Small intestine (tissue), 7 donors: ENCODE results near the gene FBLN5. TPM values are rescaled to one million over a fixed set of nuclear protein-coding genes. Genes with fewer than 3 reads are reported as not detected.
A peak's percentile ranks its signal among the peaks of the same experiment; 100 is the strongest.

Source experiments
- DNase-seq, 2 donors: peaks; one replicate each; pipeline versions ENCODE4 v3.0.0 to v3.0.0-alpha.2; 2013
- FAIRE-seq: peaks from 2 replicates; lab custom pipeline; 2012; peaks lifted over from hg19 to GRCh38; lab: Jason Lieb, UNC
- H3K27ac ChIP-seq, 3 donors: one replicate each; pipeline ENCODE4 v1.5.1; 2013; ENCODE audit warnings: low read length in 2 of 3, mild to moderate bottlenecking in 2 of 3, control low read depth in 1 of 3, inconsistent platforms in 1 of 3, low read depth in 1 of 3, moderate library complexity in 1 of 3
- H3K27me3 ChIP-seq, 3 donors: one replicate each; pipeline ENCODE4 v1.6.1; 2013; ENCODE audit warnings: low read length in 3 of 3, inconsistent platforms in 1 of 3; ENCODE audit not compliant: control insufficient read depth in 3 of 3, insufficient read depth in 3 of 3
- H3K36me3 ChIP-seq, 3 donors: one replicate each; pipeline ENCODE4 v1.6.1; 2013; ENCODE audit warnings: low read length in 3 of 3, inconsistent platforms in 1 of 3, low read depth in 1 of 3, mild to moderate bottlenecking in 1 of 3, moderate library complexity in 1 of 3; ENCODE audit not compliant: control insufficient read depth in 3 of 3, insufficient read depth in 2 of 3
- H3K4me1 ChIP-seq, 3 donors: one replicate each; pipeline ENCODE4 v1.6.1; 2013; ENCODE audit warnings: low read length in 2 of 3, inconsistent platforms in 1 of 3, low read depth in 1 of 3, mild to moderate bottlenecking in 1 of 3, moderate library complexity in 1 of 3; ENCODE audit not compliant: control insufficient read depth in 3 of 3, insufficient read depth in 2 of 3
- H3K4me3 ChIP-seq, 3 donors: one replicate each; pipeline ENCODE4 v1.5.1; 2013; ENCODE audit warnings: low read length in 3 of 3, control low read depth in 1 of 3, inconsistent platforms in 1 of 3, low read depth in 1 of 3, mild to moderate bottlenecking in 1 of 3, moderate library complexity in 1 of 3
- H3K9me3 ChIP-seq, 2 donors: one replicate each; pipeline ENCODE4 v1.6.1; 2013; ENCODE audit warnings: low read depth in 1 of 2, low read length in 1 of 2; ENCODE audit not compliant: control insufficient read depth in 2 of 2, insufficient read depth in 1 of 2
- WGBS, 3 donors: extraction: QIAGEN DNeasy Blood & Tissue Kit; methylation state at CpG; one replicate each; pipeline ENCODE4 v1.1.7; 2013; 5-methylcytosine and 5-hydroxymethylcytosine counted together
- polyA plus RNA-seq, 4 donors: library from polyadenylated mRNA; stranded (reverse) in 3 of 4; unstranded in 1 of 4; fragments of 200-250 nt in 3 of 4; fragments of 120-200 nt in 1 of 4; gene quantifications; one replicate each; pipeline versions ENCODE4 v1.2.1 to v1.2.3, GENCODE V29; 2013
- donor health status: healthy with polysubstance abuse.
- donor health status: control.
- donor health status: control.
- donor health status: Bipolar disorder and iron deficiency.
- donor health status: healthy.

The FBLN5 gene
- polyA plus RNA-seq, 4 donors, result 2.0 to 88.3 (median 22.9) TPM

DNA sequence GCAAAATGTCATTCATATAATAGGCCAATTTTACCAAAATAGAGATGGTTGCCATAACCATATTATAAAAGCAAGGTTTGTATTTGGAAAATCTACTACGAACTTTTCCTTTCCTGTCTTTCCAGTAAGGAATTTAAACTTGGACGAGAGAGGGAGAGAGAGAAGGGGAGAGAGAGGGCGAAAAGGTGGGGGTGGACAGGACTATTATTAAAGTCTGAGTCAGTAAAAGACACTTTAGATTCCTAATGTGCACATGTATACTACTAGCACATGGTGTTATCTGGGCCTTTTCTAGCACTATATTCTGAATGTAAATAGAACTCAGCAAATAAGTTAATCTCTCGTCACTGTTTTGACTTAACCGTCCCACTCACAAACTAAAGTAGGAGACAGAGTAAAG, 30.4 kb upstream of the FBLN5 start:
- no peak for FAIRE-seq
- no peaks in the 10 kb centered on the region for H3K9me3 ChIP-seq
- no peaks in the 10 kb centered on the region for H3K27me3 ChIP-seq
- WGBS, 3 donors, result 91 to 95% (median 92%) methylated on average over 5 of the region's 5 CpGs
- no peak overlapping the region for H3K4me3 ChIP-seq
- DNase-seq, result no peak
- H3K4me1 ChIP-seq, result no peaks in the 10 kb centered on the region
- peaks cover 5 to 27% (median 6%) of the 10 kb centered on the region in 3 donors for H3K36me3 ChIP-seq
- H3K27ac ChIP-seq, result no peak overlapping the region

DNA sequence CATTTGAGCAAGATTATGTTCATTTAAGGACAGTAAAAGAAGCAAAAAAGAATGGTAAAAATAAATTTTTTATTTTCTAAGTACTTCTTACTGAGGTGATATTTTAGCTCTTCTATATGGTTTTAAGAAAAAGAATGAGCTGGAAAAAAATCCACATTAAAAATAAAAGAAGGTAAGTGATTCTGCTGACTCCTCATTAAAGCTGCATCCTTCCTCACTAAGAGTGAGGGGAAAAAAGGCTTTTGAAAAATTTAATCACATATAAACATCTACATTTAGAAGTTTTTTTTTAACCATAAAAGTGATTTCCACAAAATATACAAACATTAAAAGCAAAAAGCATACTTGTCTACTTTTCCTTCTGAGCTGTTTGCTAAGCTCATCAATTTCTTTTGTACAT, 28.3 kb upstream of the FBLN5 start:
- Histone ChIP-seq H3K36me3 (peaks cover 5 to 19% (median 13%) of the 10 kb centered on the region in 3 donors), H3K27ac (no peak overlapping the region), H3K9me3 (no peaks in the 10 kb centered on the region), H3K4me1 (no peaks in the 10 kb centered on the region), H3K27me3 (no peaks in the 10 kb centered on the region), H3K4me3 (no peak overlapping the region)
- DNase-seq (no peak), FAIRE-seq (peak; percentile 36)

DNA sequence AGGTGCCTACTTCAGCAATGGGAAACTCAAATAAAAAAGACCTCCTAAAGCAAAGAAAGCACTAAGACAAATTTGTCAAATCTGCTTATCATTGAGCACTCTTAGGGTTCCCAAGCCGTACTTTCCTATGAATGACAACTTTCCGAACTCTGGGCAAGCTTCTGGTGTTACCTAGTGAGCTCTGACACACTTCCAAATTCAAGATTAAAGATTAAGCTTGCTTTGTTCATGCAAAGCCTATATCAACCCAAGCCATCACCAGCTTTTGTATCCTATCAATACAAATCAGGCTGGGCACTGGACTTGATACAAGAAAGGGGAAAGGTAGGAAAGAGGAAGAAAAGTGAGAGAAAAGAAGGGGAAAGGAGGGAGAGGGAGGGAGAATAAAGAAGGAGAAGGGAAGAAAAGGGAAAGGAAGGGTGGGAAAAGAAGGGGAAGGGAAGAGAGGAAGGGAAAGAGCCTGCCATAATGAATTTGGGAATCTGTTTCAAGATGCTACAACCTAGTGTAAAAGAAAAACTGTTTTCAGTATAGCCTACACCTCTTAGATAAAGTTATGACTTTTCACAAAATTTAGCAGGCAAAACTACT, 23.8 kb upstream of the FBLN5 start:
- Histone ChIP-seq H3K4me1 (no peaks in the 10 kb centered on the region), H3K27ac (no peak overlapping the region), H3K4me3 (no peak overlapping the region), H3K9me3 (no peaks in the 10 kb centered on the region), H3K36me3 (peaks cover 5 to 21% (median 17%) of the 10 kb centered on the region in 3 donors), H3K27me3 (no peaks in the 10 kb centered on the region)
- DNase-seq, result no peak
- 94 to 98% (median 96%) methylated on average over 2 of the region's 2 CpGs for WGBS, 3 donors
- no peak for FAIRE-seq

DNA sequence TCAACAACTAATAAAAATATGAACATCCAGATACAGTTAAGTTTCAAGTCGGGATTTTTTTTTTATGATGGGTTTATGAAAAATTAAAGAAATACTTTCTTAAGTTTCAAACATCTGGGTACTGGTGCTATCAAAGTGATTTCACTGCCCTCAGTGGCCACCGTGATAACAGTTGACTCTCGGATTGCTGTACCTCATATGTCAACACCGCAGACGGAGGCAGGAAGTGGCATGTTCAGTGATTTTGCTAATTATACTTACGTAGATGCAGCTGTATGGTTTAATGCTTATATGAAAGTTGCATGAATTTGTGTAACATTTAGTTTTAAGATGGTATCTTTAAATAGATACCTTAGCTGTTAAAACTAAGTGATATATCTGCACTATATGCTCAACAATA, 20.8 kb upstream of the FBLN5 start:
- no peaks in the 10 kb centered on the region for H3K27me3 ChIP-seq
- H3K36me3 ChIP-seq, result peaks cover 0 to 14% (median 12%) of the 10 kb centered on the region in 3 donors
- H3K4me1 ChIP-seq, result peaks cover 0 to 9% (median 6%) of the 10 kb centered on the region in 3 donors
- 72 to 83% (median 74%) methylated on average over 6 of the region's 6 CpGs for WGBS, 3 donors
- no peaks in the 10 kb centered on the region for H3K9me3 ChIP-seq
- DNase-seq (no peak), FAIRE-seq (no peak)
- no peak overlapping the region for H3K4me3 ChIP-seq
- H3K27ac ChIP-seq, result no peak overlapping the region

DNA sequence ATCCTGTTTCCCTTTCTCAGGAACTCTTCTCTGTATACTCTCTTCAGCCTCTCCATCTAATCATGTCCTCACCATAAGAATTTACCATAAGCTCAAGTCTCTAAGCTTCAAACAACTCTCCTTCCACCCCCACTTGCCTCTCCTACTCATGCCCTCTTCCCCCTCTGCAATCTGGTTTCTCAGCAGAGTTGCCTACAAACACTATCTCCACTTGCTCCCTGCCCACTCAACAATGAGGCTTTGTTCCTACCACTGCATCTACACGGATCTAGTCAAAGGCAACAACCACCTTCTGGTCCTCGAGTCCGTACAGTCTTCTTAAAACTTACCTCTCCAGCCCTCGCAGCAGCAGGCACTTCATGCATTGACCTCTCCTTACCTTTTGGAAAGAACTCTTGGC, 17.2 kb upstream of the FBLN5 start:
- 11 to 62% (median 44%) methylated on average over 4 of the region's 4 CpGs for WGBS, 3 donors
- no peak overlapping the region for H3K27ac ChIP-seq
- DNase-seq (peak in 1 of 2 donors; percentile 32), FAIRE-seq (no peak)
- H3K36me3 ChIP-seq, result peaks cover 0 to 7% (median 6%) of the 10 kb centered on the region in 3 donors
- no peak overlapping the region for H3K4me3 ChIP-seq
- no peaks in the 10 kb centered on the region for H3K9me3 ChIP-seq
- peaks cover 0 to 19% (median 6%) of the 10 kb centered on the region in 3 donors for H3K4me1 ChIP-seq
- no peaks in the 10 kb centered on the region for H3K27me3 ChIP-seq

DNA sequence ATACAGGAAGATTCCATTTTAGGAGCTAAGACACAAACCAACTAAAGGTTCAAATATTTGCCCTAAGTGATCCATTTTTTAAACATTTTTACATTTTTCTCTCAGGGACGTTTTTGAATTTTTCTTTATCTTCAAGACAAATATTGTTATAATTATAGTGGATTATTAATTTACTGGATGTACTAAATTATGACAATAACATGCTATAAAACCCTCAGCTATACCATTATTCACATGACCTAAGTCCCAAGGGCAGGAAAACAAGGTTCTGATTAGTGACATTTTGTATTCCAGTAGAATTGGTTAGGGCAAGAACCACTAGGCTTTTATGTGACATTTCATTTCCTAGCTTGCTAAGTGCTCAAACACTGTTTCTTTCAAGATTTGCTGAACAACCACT, 16.5 kb upstream of the FBLN5 start:
- Histone ChIP-seq H3K9me3 (no peaks in the 10 kb centered on the region), H3K4me1 (peaks cover 0 to 19% (median 6%) of the 10 kb centered on the region in 3 donors), H3K27ac (no peak overlapping the region), H3K36me3 (peaks cover 0 to 4% (median 4%) of the 10 kb centered on the region in 3 donors), H3K4me3 (no peak overlapping the region), H3K27me3 (no peaks in the 10 kb centered on the region)
- FAIRE-seq (no peak), DNase-seq (peak in 1 of 2 donors; percentile 23)
- WGBS, 3 donors, result 15 to 30% (median 18%) methylated on average over 1 of the region's 1 CpG

DNA sequence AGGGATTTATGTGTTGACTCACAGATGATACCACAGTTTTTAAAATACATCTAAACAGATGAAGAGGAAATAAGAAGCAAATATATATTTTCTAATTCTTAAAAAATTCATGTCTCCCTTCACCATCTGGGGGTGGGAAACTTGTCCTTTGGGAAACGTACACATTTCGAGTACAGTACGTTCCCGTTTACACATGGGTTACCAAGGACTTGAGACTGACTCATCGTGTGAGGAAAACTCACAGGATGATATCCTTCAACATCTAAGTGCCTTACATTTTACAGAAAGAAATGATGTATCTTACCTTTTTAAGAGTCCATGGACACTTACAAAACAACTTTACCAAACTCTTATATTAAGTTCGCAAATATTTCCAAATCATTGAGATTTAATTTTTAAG, 16.0 kb upstream of the FBLN5 start:
- Histone ChIP-seq H3K36me3 (peaks cover 0 to 2% (median 0%) of the 10 kb centered on the region in 3 donors), H3K9me3 (no peaks in the 10 kb centered on the region), H3K27me3 (no peaks in the 10 kb centered on the region), H3K4me1 (peaks cover 0 to 19% (median 6%) of the 10 kb centered on the region in 3 donors), H3K27ac (no peak overlapping the region), H3K4me3 (no peak overlapping the region)
- DNase-seq (no peak), FAIRE-seq (no peak)
- WGBS, 3 donors, result 66 to 84% (median 81%) methylated on average over 6 of the region's 6 CpGs

DNA sequence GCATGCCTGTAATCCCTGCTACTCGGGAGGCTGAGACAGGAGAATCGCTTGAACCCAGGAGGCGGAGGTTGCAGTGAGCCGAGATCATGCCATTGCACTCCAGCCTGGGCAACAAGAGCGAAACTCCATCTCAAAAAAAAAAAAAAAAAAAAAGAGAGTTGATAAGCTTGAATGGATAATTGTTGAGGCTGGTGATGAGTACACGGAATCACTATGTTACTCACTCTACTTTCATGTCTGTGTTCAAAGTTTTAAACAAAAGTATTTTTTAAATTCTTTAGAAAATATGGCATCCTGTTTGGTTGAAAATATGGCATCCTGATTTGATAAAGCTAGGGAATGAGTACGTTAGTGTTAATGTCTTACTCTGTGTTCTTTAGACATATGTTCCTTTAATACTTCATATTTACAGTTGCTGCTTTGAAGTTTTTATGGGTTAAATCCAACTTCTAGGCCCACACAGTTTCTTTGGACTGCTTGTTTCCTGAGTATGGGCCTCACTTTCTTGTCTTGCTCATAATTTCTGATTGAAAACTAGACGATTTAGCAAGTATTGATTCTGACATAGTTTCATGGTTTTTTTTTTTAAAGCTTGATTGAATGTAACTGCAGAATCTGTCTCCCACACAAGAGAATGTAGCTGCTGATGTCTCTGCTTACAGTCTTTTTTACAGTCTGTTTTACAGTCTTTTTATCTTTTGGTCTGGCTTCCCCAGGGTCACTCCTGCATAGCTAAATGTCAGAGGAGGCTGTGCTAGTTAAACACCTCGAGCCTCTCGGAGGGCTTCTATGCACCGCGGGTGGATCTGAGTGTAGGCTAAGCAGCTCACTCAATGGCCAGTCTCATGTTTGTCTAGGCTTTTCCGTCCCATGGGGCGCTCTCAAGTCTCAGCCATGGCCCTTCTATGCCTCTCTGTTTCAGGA, 14.1 kb upstream of the FBLN5 start:
- H3K4me3 ChIP-seq, result no peak overlapping the region
- no peaks in the 10 kb centered on the region for H3K9me3 ChIP-seq
- no peak overlapping the region for H3K27ac ChIP-seq
- DNase-seq (peak in 1 of 2 donors; percentile 6), FAIRE-seq (no peak)
- no peaks in the 10 kb centered on the region for H3K27me3 ChIP-seq
- 64 to 77% (median 65%) methylated on average over 10 to 13 of the region's 14 CpGs for WGBS, 3 donors
- no peaks in the 10 kb centered on the region for H3K36me3 ChIP-seq
- H3K4me1 ChIP-seq, result peaks cover 0 to 22% (median 6%) of the 10 kb centered on the region in 3 donors
